RWPE2 (cell line): ENCODE results near the gene FRMD3.

Source experiments
- ATAC-seq: fragments of 200-7000 bp; cut with Tn5 transposase; 3 replicates; pipeline ENCODE4 v1.9.1; 2021; ENCODE audit warnings: low read depth
- DNase-seq: peaks from one replicate; pipeline ENCODE4 v3.0.0-alpha.2; 2020; ENCODE audit warnings: low spot score
- H3K27ac ChIP-seq: fragments of 450-650 bp; 2 replicates; pipeline ENCODE4 v1.5.1; 2017; ENCODE audit warnings: mild to moderate bottlenecking; ENCODE audit not compliant: poor library complexity, severe bottlenecking
- H3K27me3 ChIP-seq: fragments of 250-450 bp; sonication (Bioruptor Pico); 2 replicates; pipeline ENCODE4 v1.5.1; 2021; ENCODE audit warnings: mild to moderate bottlenecking, moderate library complexity; ENCODE audit not compliant: insufficient read depth, poor library complexity, severe bottlenecking
- H3K36me3 ChIP-seq: fragments of 250-450 bp; sonication (Bioruptor Pico); 2 replicates; pipeline ENCODE4 v1.5.1; 2020; ENCODE audit warnings: low read depth, mild to moderate bottlenecking, moderate library complexity
- H3K4me1 ChIP-seq: fragments of 250-450 bp; sonication (Bioruptor Pico); 2 replicates; pipeline ENCODE4 v1.5.1; 2021; ENCODE audit warnings: mild to moderate bottlenecking, moderate library complexity; ENCODE audit not compliant: insufficient read depth, poor library complexity, severe bottlenecking
- H3K4me3 ChIP-seq: fragments of 250-450 bp; sonication (Bioruptor Pico); 2 replicates; pipeline ENCODE4 v1.5.1; 2021; ENCODE audit warnings: mild to moderate bottlenecking, moderate library complexity; ENCODE audit not compliant: severe bottlenecking
- H3K9me3 ChIP-seq: fragments of 250-450 bp; sonication (Bioruptor Pico); 2 replicates; pipeline ENCODE4 v1.5.1; 2021; ENCODE audit warnings: mild to moderate bottlenecking, moderate library complexity; ENCODE audit not compliant: severe bottlenecking
- TF ChIP-seq, protein P1 (sequence below): fragments of 450-650 bp; IDR thresholded peaks from one replicate; pipeline ENCODE4 v1.5.1; 2017; ENCODE audit warnings: mild to moderate bottlenecking, moderate library complexity; ENCODE audit not compliant: poor library complexity, severe bottlenecking

FRMD3 gene

DNA sequence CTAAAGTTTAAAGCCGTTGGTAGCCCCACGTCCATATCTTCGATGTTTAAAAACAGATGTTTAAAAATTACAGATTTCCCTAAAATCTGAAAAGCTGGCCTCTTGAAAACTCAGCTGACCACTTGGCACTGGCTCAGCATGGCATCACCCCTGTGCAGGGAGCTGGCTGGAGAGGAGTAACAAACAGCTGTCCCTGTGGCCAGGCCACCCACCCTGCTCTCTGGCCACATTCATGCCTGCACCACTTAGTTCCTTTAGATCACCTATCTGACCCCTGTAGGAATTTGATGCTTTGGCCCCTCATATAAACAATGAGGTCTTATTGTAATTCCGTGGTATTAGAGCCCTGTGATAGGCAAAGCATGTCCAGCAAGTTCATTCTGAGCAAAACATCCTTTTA lies 107.5 kb downstream of the FRMD3 start:
- no peaks in the 10 kb centered on the region for H3K27me3 ChIP-seq
- DNase-seq = no peak
- H3K27ac ChIP-seq = no peak overlapping the region
- no peaks in the 10 kb centered on the region for H3K9me3 ChIP-seq
- TF ChIP-seq, protein P1, sequence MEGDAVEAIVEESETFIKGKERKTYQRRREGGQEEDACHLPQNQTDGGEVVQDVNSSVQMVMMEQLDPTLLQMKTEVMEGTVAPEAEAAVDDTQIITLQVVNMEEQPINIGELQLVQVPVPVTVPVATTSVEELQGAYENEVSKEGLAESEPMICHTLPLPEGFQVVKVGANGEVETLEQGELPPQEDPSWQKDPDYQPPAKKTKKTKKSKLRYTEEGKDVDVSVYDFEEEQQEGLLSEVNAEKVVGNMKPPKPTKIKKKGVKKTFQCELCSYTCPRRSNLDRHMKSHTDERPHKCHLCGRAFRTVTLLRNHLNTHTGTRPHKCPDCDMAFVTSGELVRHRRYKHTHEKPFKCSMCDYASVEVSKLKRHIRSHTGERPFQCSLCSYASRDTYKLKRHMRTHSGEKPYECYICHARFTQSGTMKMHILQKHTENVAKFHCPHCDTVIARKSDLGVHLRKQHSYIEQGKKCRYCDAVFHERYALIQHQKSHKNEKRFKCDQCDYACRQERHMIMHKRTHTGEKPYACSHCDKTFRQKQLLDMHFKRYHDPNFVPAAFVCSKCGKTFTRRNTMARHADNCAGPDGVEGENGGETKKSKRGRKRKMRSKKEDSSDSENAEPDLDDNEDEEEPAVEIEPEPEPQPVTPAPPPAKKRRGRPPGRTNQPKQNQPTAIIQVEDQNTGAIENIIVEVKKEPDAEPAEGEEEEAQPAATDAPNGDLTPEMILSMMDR = no peak
- H3K4me1 ChIP-seq = no peaks in the 10 kb centered on the region
- H3K4me3 ChIP-seq = no peak overlapping the region
- no peaks in the 10 kb centered on the region for H3K36me3 ChIP-seq
- no peak for ATAC-seq

DNA sequence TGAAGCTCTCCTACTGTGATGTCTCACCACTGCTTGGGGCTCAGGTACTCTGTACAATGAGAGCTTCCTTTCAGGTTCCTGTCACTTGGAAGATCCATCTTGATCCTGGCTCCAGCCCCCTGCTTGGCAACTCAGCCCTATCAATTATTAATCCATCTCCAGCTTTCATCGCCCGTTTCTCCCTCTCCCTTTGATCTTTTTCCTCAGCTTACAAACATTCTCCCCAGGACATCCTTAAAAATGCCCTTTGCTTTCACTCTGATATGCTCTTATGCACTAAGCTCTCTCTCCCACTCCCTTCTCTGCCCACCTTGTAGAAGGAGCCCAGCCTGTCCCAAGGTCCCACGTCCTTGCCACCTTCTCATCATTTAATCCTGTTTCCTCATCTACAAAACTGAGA lies 109.0 kb downstream of the FRMD3 start:
- no peak for DNase-seq
- TF ChIP-seq, protein P1 = no peak

DNA sequence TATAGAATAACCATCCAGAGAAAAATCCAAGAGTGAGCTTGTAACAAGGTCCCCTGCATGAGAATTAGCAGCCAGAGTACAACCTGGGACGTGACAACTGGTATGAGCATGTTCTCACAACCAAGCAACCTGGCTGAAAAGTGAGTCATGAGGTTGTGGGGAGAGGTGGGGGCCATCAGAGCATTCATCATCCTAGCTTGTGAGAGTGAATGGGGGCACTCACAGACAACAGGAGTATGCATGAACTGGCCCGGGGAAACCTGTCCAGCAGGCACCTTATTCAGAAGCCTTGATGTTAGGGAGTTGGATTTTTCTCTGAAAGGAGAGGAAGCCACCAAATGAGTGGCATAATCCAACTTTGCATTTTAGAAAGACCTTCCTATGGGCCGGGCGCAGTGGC lies 113.0 kb downstream of the FRMD3 start:
- no peak for DNase-seq
- Histone ChIP-seq H3K4me1 (no peaks in the 10 kb centered on the region), H3K27ac (no peak overlapping the region), H3K9me3 (no peaks in the 10 kb centered on the region), H3K36me3 (no peaks in the 10 kb centered on the region), H3K4me3 (no peak overlapping the region), H3K27me3 (no peaks in the 10 kb centered on the region)
- TF ChIP-seq, protein P1 = no peak
- ATAC-seq = peak; percentile 40; the same call in 2 of the 3 replicates

More for the DNA sequence above, 109.0 kb downstream of the FRMD3 start:
- Histone ChIP-seq H3K27me3 (no peaks in the 10 kb centered on the region), H3K4me3 (no peak overlapping the region), H3K36me3 (no peaks in the 10 kb centered on the region), H3K27ac (no peak overlapping the region), H3K9me3 (no peaks in the 10 kb centered on the region), H3K4me1 (no peaks in the 10 kb centered on the region)
- ATAC-seq = no peak

DNA sequence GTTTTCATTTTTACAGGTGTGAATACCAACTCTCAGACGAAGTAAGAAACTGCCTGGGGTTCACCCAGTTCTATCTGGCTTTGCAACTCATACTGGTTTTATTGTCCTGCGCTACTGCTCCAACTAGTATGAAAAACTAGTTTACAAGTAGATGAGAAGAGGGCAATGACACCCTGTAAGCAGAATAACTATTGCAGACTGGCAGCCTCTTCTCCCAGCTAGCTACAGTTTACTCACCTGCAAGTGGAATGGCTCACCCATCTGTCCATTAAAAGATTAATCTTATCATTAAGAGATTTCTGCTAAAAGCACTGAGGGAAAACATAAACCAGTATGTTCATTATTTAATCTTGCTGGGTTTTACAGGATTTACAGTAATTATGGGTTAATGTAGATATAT lies 113.4 kb downstream of the FRMD3 start:
- H3K9me3 ChIP-seq = no peaks in the 10 kb centered on the region
- H3K27me3 ChIP-seq = no peaks in the 10 kb centered on the region
- H3K27ac ChIP-seq = no peak overlapping the region
- H3K36me3 ChIP-seq = no peaks in the 10 kb centered on the region
- no peak overlapping the region for H3K4me3 ChIP-seq
- H3K4me1 ChIP-seq = no peaks in the 10 kb centered on the region
- ATAC-seq (no peak), DNase-seq (no peak)
- TF ChIP-seq, protein P1 = no peak

DNA sequence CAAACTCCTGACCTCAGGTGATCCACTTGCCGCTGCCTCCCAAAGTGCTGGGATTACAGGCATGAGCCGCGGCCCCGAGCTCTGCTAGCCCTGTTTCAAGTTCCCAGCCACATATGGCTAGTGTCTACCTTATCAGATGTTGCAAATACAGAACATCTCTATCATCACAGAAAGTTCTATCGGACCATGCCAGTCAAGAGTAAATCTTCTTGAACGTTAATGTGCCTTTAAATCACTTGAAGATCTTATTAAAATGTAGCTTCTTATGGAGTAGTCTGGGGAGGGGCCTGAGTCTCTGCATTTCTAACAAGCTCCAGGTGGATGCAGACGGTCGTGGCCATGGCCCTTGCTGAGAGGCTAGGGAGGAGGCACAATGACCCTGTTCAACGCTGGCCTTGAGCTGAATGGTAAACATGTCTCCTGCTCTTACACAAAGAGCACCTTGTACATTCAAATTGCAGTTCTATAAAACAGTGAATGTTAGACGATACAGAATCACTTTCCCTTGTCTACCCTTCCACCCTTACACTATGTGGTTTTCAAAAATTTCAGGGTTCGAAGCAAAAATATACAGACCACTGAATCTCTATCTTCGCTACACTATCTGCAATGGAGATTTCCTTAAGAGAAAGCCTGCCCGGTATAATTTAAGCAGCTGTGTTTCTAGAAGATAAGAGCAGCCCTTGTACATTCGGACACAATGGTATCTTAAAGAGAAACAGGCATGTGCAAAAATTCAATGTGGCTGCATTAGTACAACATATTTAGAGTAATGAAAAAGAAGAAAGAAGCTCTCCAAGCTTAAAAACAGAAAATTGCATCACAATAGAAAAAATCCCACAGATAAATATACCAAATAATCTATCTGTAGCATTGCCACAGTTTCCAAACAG lies 114.1 kb downstream of the FRMD3 start:
- no peaks in the 10 kb centered on the region for H3K36me3 ChIP-seq
- no peaks in the 10 kb centered on the region for H3K4me1 ChIP-seq
- no peaks in the 10 kb centered on the region for H3K27me3 ChIP-seq
- no peak for ATAC-seq
- no peak overlapping the region for H3K27ac ChIP-seq
- no peaks in the 10 kb centered on the region for H3K9me3 ChIP-seq
- DNase-seq = no peak
- TF ChIP-seq, protein P1 = no peak
- no peak overlapping the region for H3K4me3 ChIP-seq
